OCI-LY7 (cell line): Measurements from ENCODE around the gene PTPRZ1. TPM values are rescaled to one million over a fixed set of nuclear protein-coding genes. Genes with fewer than 3 reads are reported as not detected.

ENCODE experiments used
- BruUV-seq: library from RNA; stranded (reverse); fragments of 400-500 nt; replicated peaks from 2 replicates; lab custom pipeline; 2021; lab: Mats Ljungman, UMichigan
- CTCF ChIA-PET: fragments of 300-600 bp; sonication (Branson Sonifier 250); formaldehyde crosslinking; loops from one replicate; lab custom pipeline; 2022; ENCODE audit warnings: antibody characterized with exemption; ENCODE audit not compliant: unreplicated experiment; lab: Charles Lee
- POLR2A ChIA-PET: fragments of 300-600 bp; sonication (Branson Sonifier 250); formaldehyde crosslinking; loops from one replicate; lab custom pipeline; 2022; ENCODE audit warnings: antibody characterized with exemption; lab: Charles Lee
- DNase-seq: peaks from one replicate; pipeline ENCODE4 v3.0.0-alpha.2; 2015; ENCODE audit warnings: low spot score
- H2AFZ ChIP-seq: fragments of 200-600 bp; sonication (generic), shearing (Covaris generic); 2 replicates; pipeline ENCODE4 v1.6.1; 2014; ENCODE audit warnings: mild to moderate bottlenecking, antibody characterized with exemption, low read length, moderate library complexity
- H3K27ac ChIP-seq: fragments of 200-600 bp; sonication (generic); 2 replicates; pipeline ENCODE4 v1.5.1; 2014; ENCODE audit warnings: mixed run types, low read depth, mild to moderate bottlenecking, moderate library complexity, low read length, inconsistent platforms; ENCODE audit not compliant: poor library complexity, severe bottlenecking
- H3K36me3 ChIP-seq: fragments of 200-600 bp; sonication (generic); 2 replicates; pipeline ENCODE4 v1.6.1; 2014; ENCODE audit warnings: mild to moderate bottlenecking, antibody characterized with exemption, low read length, moderate library complexity, mixed read lengths; ENCODE audit not compliant: insufficient read depth
- H3K4me1 ChIP-seq: fragments of 200-600 bp; sonication (generic); 2 replicates; pipeline ENCODE4 v1.5.1; 2014; ENCODE audit warnings: mild to moderate bottlenecking, low read length; ENCODE audit not compliant: insufficient read depth, poor library complexity, severe bottlenecking
- H3K4me2 ChIP-seq: fragments of 200-600 bp; sonication (generic); 2 replicates; pipeline ENCODE4 v1.6.1; 2014; ENCODE audit warnings: mild to moderate bottlenecking, low read length
- H3K4me3 ChIP-seq: fragments of 200-600 bp; sonication (generic); 2 replicates; pipeline ENCODE4 v1.5.1; 2014; ENCODE audit warnings: mild to moderate bottlenecking, low read depth, low read length; ENCODE audit not compliant: poor library complexity, severe bottlenecking
- H3K79me2 ChIP-seq: fragments of 200-600 bp; sonication (generic); 2 replicates; pipeline ENCODE4 v1.6.1; 2016; ENCODE audit warnings: low read depth, mild to moderate bottlenecking, low read length, moderate library complexity, mixed read lengths; ENCODE audit not compliant: insufficient read depth
- H3K9me2 ChIP-seq: fragments of 200-600 bp; sonication (generic); 2 replicates; pipeline ENCODE4 v1.6.1; 2016; ENCODE audit warnings: mild to moderate bottlenecking, low read length, mixed read lengths; ENCODE audit not compliant: insufficient read depth
- H3K9me3 ChIP-seq: fragments of 200-600 bp; sonication (generic); 2 replicates; pipeline ENCODE4 v1.6.1; 2014; ENCODE audit warnings: mild to moderate bottlenecking, mixed run types, low read length, mixed read lengths
- H4K20me1 ChIP-seq: fragments of 200-600 bp; sonication (generic); 2 replicates; pipeline ENCODE4 v1.6.1; 2014; ENCODE audit warnings: mild to moderate bottlenecking, antibody characterized with exemption, low read length, moderate library complexity, mixed read lengths; ENCODE audit not compliant: insufficient read depth
- EZH2phosphoT487 ChIP-seq: fragments of 200-600 bp; sonication (generic); IDR thresholded peaks from 2 replicates; pipeline ENCODE4 v1.6.1; 2018; ENCODE audit warnings: low read depth, borderline replicate concordance, mild to moderate bottlenecking, mixed run types, antibody characterized with exemption, low read length, moderate library complexity, mixed read lengths
- intact Hi-C: fragments of 100-400 bp; cut with micrococcal nuclease; formaldehyde crosslinking; loops from one replicate; pipeline ENCODE4 v1.10.0; 2022; ENCODE audit not compliant: unreplicated experiment
- total RNA-seq, 2 experiments: library from RNA; depleted of rRNA in 1 of 2; stranded (reverse); fragments of >200 nt in 1 of 2; shearing (Covaris generic) in 1 of 2; gene quantifications; 2 replicates each; pipeline ENCODE4 v1.2.3, GENCODE V29; 2014 to 2022
- TF ChIP-seq, protein P1 (sequence below): fragments of 200-600 bp; sonication (generic); conservative IDR thresholded peaks from 2 replicates; pipeline ENCODE4 v1.5.1; 2014; ENCODE audit warnings: mild to moderate bottlenecking, antibody characterized with exemption, low read length, moderate library complexity, mixed read lengths

Gene PTPRZ1
- total RNA-seq, 2 experiments from 2014 or later = not detected

DNA sequence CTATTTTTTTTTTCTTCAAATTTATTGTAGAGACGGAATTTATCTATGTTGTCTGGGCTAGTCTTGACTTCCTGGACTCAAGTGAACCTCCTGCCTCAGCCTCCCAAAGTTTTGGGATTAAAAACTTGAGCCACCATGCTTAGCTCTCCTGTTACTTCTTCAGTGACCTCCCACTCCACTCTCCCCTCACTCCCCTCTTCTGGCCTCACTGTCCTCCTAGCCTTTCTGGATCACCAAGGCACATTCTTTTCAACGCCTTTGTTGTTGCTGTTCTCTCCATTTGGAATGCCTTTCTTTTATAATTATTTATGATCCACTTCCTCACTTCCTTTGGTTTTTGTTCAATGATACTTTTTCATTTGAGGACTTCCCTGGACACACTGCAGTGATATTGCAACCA lies 17.9 kb downstream of the PTPRZ1 start:
- Histone ChIP-seq H3K4me2 (no peak overlapping the region), H3K27ac (no peak overlapping the region), H3K4me3 (no peak overlapping the region), H3K79me2 (no peaks in the 10 kb centered on the region), H3K4me1 (no peaks in the 10 kb centered on the region), H3K9me3 (no peaks in the 10 kb centered on the region), H3K36me3 (no peaks in the 10 kb centered on the region), H3K9me2 (no peaks in the 10 kb centered on the region), H2AFZ (no peak overlapping the region), H4K20me1 (no peaks in the 10 kb centered on the region)
- intact Hi-C loops = no loop called here
- DNase-seq = no peak
- no TSS peak for BruUV-seq
- TF ChIP-seq EZH2phosphoT487 = no peak
- TF ChIP-seq, protein P1, sequence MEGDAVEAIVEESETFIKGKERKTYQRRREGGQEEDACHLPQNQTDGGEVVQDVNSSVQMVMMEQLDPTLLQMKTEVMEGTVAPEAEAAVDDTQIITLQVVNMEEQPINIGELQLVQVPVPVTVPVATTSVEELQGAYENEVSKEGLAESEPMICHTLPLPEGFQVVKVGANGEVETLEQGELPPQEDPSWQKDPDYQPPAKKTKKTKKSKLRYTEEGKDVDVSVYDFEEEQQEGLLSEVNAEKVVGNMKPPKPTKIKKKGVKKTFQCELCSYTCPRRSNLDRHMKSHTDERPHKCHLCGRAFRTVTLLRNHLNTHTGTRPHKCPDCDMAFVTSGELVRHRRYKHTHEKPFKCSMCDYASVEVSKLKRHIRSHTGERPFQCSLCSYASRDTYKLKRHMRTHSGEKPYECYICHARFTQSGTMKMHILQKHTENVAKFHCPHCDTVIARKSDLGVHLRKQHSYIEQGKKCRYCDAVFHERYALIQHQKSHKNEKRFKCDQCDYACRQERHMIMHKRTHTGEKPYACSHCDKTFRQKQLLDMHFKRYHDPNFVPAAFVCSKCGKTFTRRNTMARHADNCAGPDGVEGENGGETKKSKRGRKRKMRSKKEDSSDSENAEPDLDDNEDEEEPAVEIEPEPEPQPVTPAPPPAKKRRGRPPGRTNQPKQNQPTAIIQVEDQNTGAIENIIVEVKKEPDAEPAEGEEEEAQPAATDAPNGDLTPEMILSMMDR = no peak
- POLR2A ChIA-PET = no interaction called here
- CTCF ChIA-PET = no interaction called here

DNA sequence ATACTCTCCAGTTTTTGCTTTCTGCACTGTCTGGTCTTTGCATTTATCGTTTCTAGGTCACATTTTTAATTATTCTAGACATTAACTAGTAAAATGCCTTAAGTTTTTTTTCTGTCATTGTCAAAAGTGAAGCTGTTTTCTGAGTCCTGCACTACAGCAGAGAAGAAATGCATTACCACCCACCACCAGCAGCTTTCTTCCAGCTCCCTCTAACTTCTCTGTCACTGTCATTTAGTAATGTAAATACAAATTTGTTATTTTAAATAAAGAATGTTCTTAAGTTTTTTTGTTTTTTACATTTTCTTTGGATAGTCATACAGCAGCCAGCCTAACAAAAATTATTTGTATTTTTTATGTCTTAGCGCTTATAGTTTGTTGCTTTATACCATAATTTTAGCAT lies 18.8 kb downstream of the PTPRZ1 start:
- no peak overlapping the region for H3K4me3 ChIP-seq
- H3K36me3 ChIP-seq = no peaks in the 10 kb centered on the region
- no peaks in the 10 kb centered on the region for H3K79me2 ChIP-seq
- DNase-seq = no peak
- H2AFZ ChIP-seq = no peak overlapping the region
- no peaks in the 10 kb centered on the region for H3K9me2 ChIP-seq
- no peaks in the 10 kb centered on the region for H3K9me3 ChIP-seq
- TF ChIP-seq, protein P1 = no peak
- no peak for TF ChIP-seq EZH2phosphoT487
- H3K4me1 ChIP-seq = no peaks in the 10 kb centered on the region
- H3K4me2 ChIP-seq = no peak overlapping the region
- CTCF ChIA-PET = no interaction called here
- BruUV-seq = no TSS peak
- intact Hi-C loops = no loop called here
- POLR2A ChIA-PET = no interaction called here
- H4K20me1 ChIP-seq = no peaks in the 10 kb centered on the region
- H3K27ac ChIP-seq = no peak overlapping the region

DNA sequence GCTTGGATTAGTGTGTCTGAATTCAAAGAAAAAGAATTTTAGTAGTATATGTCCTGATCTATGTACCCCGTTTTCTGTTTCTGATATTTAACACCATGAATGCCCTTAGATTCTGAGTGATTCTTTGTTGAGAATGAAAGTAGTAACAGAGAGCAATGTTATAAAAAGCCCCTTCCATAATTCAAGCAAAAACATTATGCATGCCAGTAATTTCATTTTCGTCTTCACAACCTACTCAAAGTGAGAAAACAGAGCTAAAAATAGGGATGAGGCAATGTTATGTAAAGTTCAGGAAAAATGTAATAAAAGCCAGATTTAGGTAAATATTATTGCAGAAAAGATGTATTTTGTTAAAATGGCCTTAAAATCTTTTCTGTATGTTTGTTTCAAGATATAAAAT lies 28.1 kb downstream of the PTPRZ1 start:
- CTCF ChIA-PET = no interaction called here

More for the DNA sequence above, 28.1 kb downstream of the PTPRZ1 start:
- TF ChIP-seq EZH2phosphoT487 = no peak
- TF ChIP-seq, protein P1 = no peak
- intact Hi-C loops = no loop called here
- no peaks in the 10 kb centered on the region for H4K20me1 ChIP-seq
- no peak overlapping the region for H3K27ac ChIP-seq
- no peaks in the 10 kb centered on the region for H3K4me1 ChIP-seq
- BruUV-seq = no TSS peak
- no peaks in the 10 kb centered on the region for H3K9me2 ChIP-seq
- no peak overlapping the region for H2AFZ ChIP-seq
- H3K9me3 ChIP-seq = no peaks in the 10 kb centered on the region
- no peak overlapping the region for H3K4me2 ChIP-seq
- H3K4me3 ChIP-seq = no peak overlapping the region
- DNase-seq = no peak
- POLR2A ChIA-PET = interaction anchor here (0.7 kb wide), 1 partner anchor 118 kb away, joined by 3 read pairs; no protein-coding TSS in a partner anchor
- H3K79me2 ChIP-seq = no peaks in the 10 kb centered on the region
- H3K36me3 ChIP-seq = no peaks in the 10 kb centered on the region
